BE2C (cell line): ENCODE data around the gene LRIT2.

Experiments used
- DNase-seq: peaks from one replicate; pipeline ENCODE4 v3.0.0-alpha.2; 2020
- H3K27me3 ChIP-seq: fragments of 250-450 bp; sonication (Bioruptor Pico); 2 replicates; pipeline ENCODE4 v1.5.1; 2020; ENCODE audit warnings: mild to moderate bottlenecking
- H3K36me3 ChIP-seq: fragments of 250-450 bp; sonication (Bioruptor Pico); 2 replicates; pipeline ENCODE4 v1.5.1; 2020; ENCODE audit warnings: mild to moderate bottlenecking
- H3K4me1 ChIP-seq: fragments of 250-450 bp; sonication (Bioruptor Pico); 2 replicates; pipeline ENCODE4 v1.5.1; 2020
- H3K4me3 ChIP-seq: 2 replicates; pipeline ENCODE4 v1.5.1; 2011; ENCODE audit warnings: low read depth, low read length
- H3K9me3 ChIP-seq: fragments of 250-450 bp; sonication (Bioruptor Pico); 2 replicates; pipeline ENCODE4 v1.5.1; 2020
- CTCF ChIP-seq: IDR thresholded peaks from 2 replicates; pipeline ENCODE4 v1.5.1; 2012; ENCODE audit warnings: mild to moderate bottlenecking, low read depth, low read length

Gene LRIT2

GRCh38 chr10:84214612-84215235 lies 10.6 kb downstream of the LRIT2 start:
- peak; percentile 39; the same call in 1 of the 2 replicates for TF ChIP-seq CTCF
- Histone ChIP-seq H3K4me1 (no peaks in the 10 kb centered on the region), H3K9me3 (no peaks in the 10 kb centered on the region), H3K27me3 (no peaks in the 10 kb centered on the region), H3K36me3 (no peaks in the 10 kb centered on the region), H3K4me3 (no peak overlapping the region)
- DNase-seq: no peak

- H3K4me3 ChIP-seq: no peak overlapping the region
- no peaks in the 10 kb centered on the region for H3K27me3 ChIP-seq
- no peaks in the 10 kb centered on the region for H3K4me1 ChIP-seq
- TF ChIP-seq CTCF: no peak
- no peak for DNase-seq
- H3K9me3 ChIP-seq: no peaks in the 10 kb centered on the region
- no peaks in the 10 kb centered on the region for H3K36me3 ChIP-seq
These were observed 11.2 kb downstream of the LRIT2 start for GRCh38 chr10:84214046-84214572.

GRCh38 chr10:84213076-84213475 lies 12.3 kb downstream of the LRIT2 start:
- no peaks in the 10 kb centered on the region for H3K27me3 ChIP-seq

GRCh38 chr10:84212014-84212413 lies 13.3 kb downstream of the LRIT2 start:
- no peak for DNase-seq
- no peak for TF ChIP-seq CTCF
- Histone ChIP-seq H3K36me3 (no peaks in the 10 kb centered on the region), H3K4me1 (no peaks in the 10 kb centered on the region), H3K4me3 (no peak overlapping the region), H3K9me3 (no peaks in the 10 kb centered on the region), H3K27me3 (no peaks in the 10 kb centered on the region)

More at GRCh38 chr10:84213076-84213475, 12.3 kb downstream of the LRIT2 start:
- Histone ChIP-seq H3K4me3 (no peak overlapping the region), H3K36me3 (no peaks in the 10 kb centered on the region), H3K9me3 (no peaks in the 10 kb centered on the region), H3K4me1 (no peaks in the 10 kb centered on the region)
- no peak for TF ChIP-seq CTCF
- no peak for DNase-seq

GRCh38 chr10:84211566-84211965 lies 13.8 kb downstream of the LRIT2 start:
- Histone ChIP-seq H3K9me3 (no peaks in the 10 kb centered on the region), H3K4me1 (no peaks in the 10 kb centered on the region), H3K36me3 (no peaks in the 10 kb centered on the region), H3K4me3 (no peak overlapping the region), H3K27me3 (no peaks in the 10 kb centered on the region)
- DNase-seq: no peak
- no peak for TF ChIP-seq CTCF

GRCh38 chr10:84208023-84208422 lies 17.3 kb downstream of the LRIT2 start:
- Histone ChIP-seq H3K36me3 (no peaks in the 10 kb centered on the region), H3K4me3 (no peak overlapping the region), H3K9me3 (no peaks in the 10 kb centered on the region), H3K4me1 (no peaks in the 10 kb centered on the region), H3K27me3 (no peaks in the 10 kb centered on the region)
- no peak for DNase-seq
- no peak for TF ChIP-seq CTCF
